Ishikawa (cell line): Measurements from ENCODE around the gene LRRN3.

Experiments
- CEBPB ChIP-seq: IDR thresholded peaks from 2 replicates; pipeline ENCODE4 v1.6.1; 2012
- CREB1 ChIP-seq: IDR thresholded peaks from 2 replicates; pipeline ENCODE4 v1.6.1; 2012; ENCODE audit warnings: low read depth
- EGR1 ChIP-seq: IDR thresholded peaks from 2 replicates; pipeline ENCODE4 v1.6.1; 2012
- EP300 ChIP-seq: IDR thresholded peaks from 2 replicates; pipeline ENCODE4 v1.6.1; 2012; ENCODE audit warnings: borderline replicate concordance
- FOXM1 ChIP-seq: IDR thresholded peaks from 2 replicates; pipeline ENCODE4 v1.6.1; 2012; ENCODE audit warnings: low read depth, borderline replicate concordance
- MAX ChIP-seq: IDR thresholded peaks from 2 replicates; pipeline ENCODE4 v1.6.1; 2012
- NFIC ChIP-seq: IDR thresholded peaks from 2 replicates; pipeline ENCODE4 v1.6.1; 2012
- RAD21 ChIP-seq: IDR thresholded peaks from 2 replicates; pipeline ENCODE4 v1.6.1; 2012; ENCODE audit warnings: low read depth
- REST ChIP-seq: IDR thresholded peaks from 2 replicates; pipeline ENCODE4 v1.6.1; 2012; ENCODE audit warnings: low read depth, mild to moderate bottlenecking
- TAF1 ChIP-seq: IDR thresholded peaks from 2 replicates; pipeline ENCODE4 v1.6.1; 2012; ENCODE audit warnings: low read depth, mild to moderate bottlenecking
- TCF12 ChIP-seq: IDR thresholded peaks from 2 replicates; pipeline ENCODE4 v1.6.1; 2012; ENCODE audit warnings: low read depth
- TEAD4 ChIP-seq: IDR thresholded peaks from 2 replicates; pipeline ENCODE4 v1.6.1; 2012
- YY1 ChIP-seq: IDR thresholded peaks from 2 replicates; pipeline ENCODE4 v1.6.1; 2012; ENCODE audit warnings: low read depth
- ZBTB7A ChIP-seq: IDR thresholded peaks from 2 replicates; pipeline ENCODE4 v1.6.1; 2012; ENCODE audit warnings: low read depth
- TF ChIP-seq, protein P1 (sequence below): IDR thresholded peaks from 2 replicates; pipeline ENCODE4 v1.6.1; 2012

LRRN3 gene

DNA sequence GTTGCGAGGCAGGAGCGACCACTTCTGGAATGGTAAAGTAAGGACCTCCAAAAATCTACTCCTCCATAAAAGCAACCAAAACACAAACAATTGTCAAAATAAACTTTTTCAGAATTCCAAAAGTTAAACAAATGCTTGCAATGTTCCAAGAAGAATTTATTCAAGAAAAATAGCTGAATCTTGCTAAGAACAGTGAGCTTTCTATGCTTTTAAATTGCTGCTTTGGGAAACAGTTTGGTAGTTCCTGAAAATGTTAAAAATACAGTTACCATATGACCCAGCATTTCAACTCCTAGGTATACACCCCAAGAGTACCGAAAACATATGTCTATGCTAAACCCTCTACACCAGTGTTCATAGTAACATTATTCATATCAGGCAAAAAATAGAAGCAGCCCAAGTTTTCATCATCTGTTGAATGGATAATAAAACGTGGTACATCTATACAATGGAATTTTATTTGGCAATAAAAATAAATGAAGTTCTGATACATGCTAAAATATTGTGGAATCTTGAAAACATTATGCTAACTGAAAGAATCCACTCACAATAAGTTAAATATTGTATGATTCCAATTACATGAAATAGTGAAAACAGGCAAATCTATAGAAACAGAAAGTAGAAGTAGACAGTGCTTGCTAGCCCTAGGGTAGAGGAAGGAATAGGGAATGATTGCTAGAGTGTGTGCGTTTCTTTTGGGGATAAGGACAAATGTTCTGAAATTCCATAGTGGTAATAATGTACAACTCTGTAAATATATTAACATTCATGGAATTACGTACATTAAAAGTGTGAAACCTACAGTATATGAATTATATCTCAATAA is 57.0 kb downstream of the LRRN3 start:
- TF ChIP-seq NFIC (no peak), TAF1 (no peak), CREB1 (no peak), ZBTB7A (no peak), CEBPB (no peak)
- TF ChIP-seq, protein P1, sequence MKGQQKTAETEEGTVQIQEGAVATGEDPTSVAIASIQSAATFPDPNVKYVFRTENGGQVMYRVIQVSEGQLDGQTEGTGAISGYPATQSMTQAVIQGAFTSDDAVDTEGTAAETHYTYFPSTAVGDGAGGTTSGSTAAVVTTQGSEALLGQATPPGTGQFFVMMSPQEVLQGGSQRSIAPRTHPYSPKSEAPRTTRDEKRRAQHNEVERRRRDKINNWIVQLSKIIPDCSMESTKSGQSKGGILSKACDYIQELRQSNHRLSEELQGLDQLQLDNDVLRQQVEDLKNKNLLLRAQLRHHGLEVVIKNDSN, result no peak

DNA sequence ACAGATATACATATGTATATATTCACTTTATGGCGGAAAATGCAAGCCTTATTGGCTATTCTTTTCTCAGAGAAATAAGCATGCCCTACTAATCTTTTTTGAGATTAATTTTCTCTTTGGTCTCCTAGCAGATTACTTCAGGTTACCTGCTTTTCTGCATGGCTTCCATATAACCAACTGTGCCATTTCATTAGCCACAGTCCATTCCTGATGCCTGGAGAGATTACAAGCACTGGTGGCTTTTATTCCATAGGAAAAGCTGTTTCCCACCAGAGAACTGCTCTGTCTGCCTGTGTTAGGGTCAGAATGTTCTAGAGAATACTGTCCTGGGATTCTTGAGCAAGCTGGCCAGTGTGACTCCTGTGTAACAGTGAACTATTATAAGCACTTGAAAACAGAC is 59.8 kb downstream of the LRRN3 start:
- TF ChIP-seq YY1, result no peak
- TF ChIP-seq CREB1, result no peak
- no peak for TF ChIP-seq TAF1
- TF ChIP-seq MAX, result no peak
- no peak for TF ChIP-seq RAD21
- TF ChIP-seq REST, result no peak
- no peak for TF ChIP-seq ZBTB7A
- TF ChIP-seq EGR1, result no peak
- no peak for TF ChIP-seq NFIC

DNA sequence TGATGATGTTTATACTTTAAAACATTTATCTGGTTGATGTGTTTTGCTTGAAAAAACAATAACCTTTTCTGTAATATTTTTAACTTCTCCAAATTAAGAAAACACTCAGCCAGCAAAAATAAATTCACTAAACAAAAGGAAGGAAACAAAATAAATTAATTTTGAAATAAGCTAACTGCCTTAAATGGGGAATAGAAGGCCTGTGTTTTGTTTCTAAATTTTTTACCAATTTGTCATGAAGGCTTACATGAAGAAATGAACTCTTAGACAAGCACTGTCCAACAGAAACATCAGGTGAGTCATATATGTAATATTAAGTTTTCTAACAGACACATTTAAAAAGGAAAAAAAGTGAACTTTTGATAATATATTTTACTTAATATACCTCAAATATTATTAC is 68.5 kb downstream of the LRRN3 start:
- TF ChIP-seq CREB1 (no peak), RAD21 (no peak), NFIC (no peak), YY1 (no peak), TAF1 (no peak)
- TF ChIP-seq, protein P1, result no peak

- TF ChIP-seq, protein P1, result no peak
- no peak for TF ChIP-seq TCF12
- TF ChIP-seq REST, result no peak
Observed at GRCh38 chr7:111160297-111160696, 69.4 kb downstream of the LRRN3 start.

- TF ChIP-seq, protein P1, result no peak
- TF ChIP-seq EP300, result no peak
- TF ChIP-seq NFIC, result no peak
- TF ChIP-seq CREB1, result no peak
- no peak for TF ChIP-seq YY1
- TF ChIP-seq REST, result no peak
- TF ChIP-seq FOXM1, result no peak
- no peak for TF ChIP-seq CEBPB
- TF ChIP-seq RAD21, result no peak
- no peak for TF ChIP-seq TAF1
- TF ChIP-seq TCF12, result no peak
- no peak for TF ChIP-seq MAX
- no peak for TF ChIP-seq EGR1
- TF ChIP-seq ZBTB7A, result no peak
- TF ChIP-seq TEAD4, result no peak
Observed at GRCh38 chr7:111162692-111163091, 71.8 kb downstream of the LRRN3 start.
